Fibroblast of skin of scalp (primary cell): ENCODE data around the gene ZEB1.
"Not testable (repeated sequence)": the region's sequence is repeated elsewhere in the genome, so short reads cannot be mapped to it uniquely, and the experiment has no call there.

Source experiments
- DNase-seq: peaks from one replicate; pipeline ENCODE4 v3.0.0-alpha.2; 2013

ZEB1 gene

GRCh38 chr10:31318382-31318853 lies 598 bp upstream of the ZEB1 start:
- DNase-seq, result peak; percentile 61

GRCh38 chr10:31319602-31320549 lies 860 bp downstream of the ZEB1 start:
- DNase-seq, result peak; percentile 4

GRCh38 chr10:31320550-31321211 lies 1.7 kb downstream of the ZEB1 start:
- DNase-seq, result peak; percentile 43

- peak; percentile 7 for DNase-seq
Observed at GRCh38 chr10:31321396-31321941, 2.5 kb downstream of the ZEB1 start.

- peak; percentile 56 for DNase-seq
Observed at GRCh38 chr10:31322647-31323046, 3.6 kb downstream of the ZEB1 start.

GRCh38 chr10:31340343-31340742 lies 21.3 kb downstream of the ZEB1 start:
- peak; percentile 16 for DNase-seq

- DNase-seq, result no peak
Observed at GRCh38 chr10:31341552-31341951, 22.5 kb downstream of the ZEB1 start.

- no peak for DNase-seq
Observed at GRCh38 chr10:31343009-31343408, 24.0 kb downstream of the ZEB1 start.

GRCh38 chr10:31343551-31343950 lies 24.5 kb downstream of the ZEB1 start:
- no peak for DNase-seq

- DNase-seq, result no peak
Observed at GRCh38 chr10:31345886-31346285, 26.9 kb downstream of the ZEB1 start.

GRCh38 chr10:31346953-31347352 lies 27.9 kb downstream of the ZEB1 start:
- no peak for DNase-seq

GRCh38 chr10:31347705-31348104 lies 28.7 kb downstream of the ZEB1 start:
- DNase-seq, result no peak

- DNase-seq, result no peak
Observed at GRCh38 chr10:31350891-31351290, 31.9 kb downstream of the ZEB1 start.

GRCh38 chr10:31352436-31353226 lies 33.6 kb downstream of the ZEB1 start:
- DNase-seq, result no peak

GRCh38 chr10:31353574-31353973 lies 34.6 kb downstream of the ZEB1 start:
- peak; percentile 49 for DNase-seq

GRCh38 chr10:31358688-31359330 lies 39.8 kb downstream of the ZEB1 start:
- DNase-seq, result peak; percentile 64

- DNase-seq, result peak; percentile 7
Observed at GRCh38 chr10:31359979-31360378, 41.0 kb downstream of the ZEB1 start.

- not testable (repeated sequence) for DNase-seq
Observed at GRCh38 chr10:31361475-31361874, 42.5 kb downstream of the ZEB1 start.

- DNase-seq, result no peak
Observed at GRCh38 chr10:31362023-31362641, 43.1 kb downstream of the ZEB1 start.

GRCh38 chr10:31363696-31364095 lies 44.7 kb downstream of the ZEB1 start:
- DNase-seq, result not testable (repeated sequence)

GRCh38 chr10:31364238-31364637 lies 45.2 kb downstream of the ZEB1 start:
- DNase-seq, result not testable (repeated sequence)
